Activated CD4-positive, alpha-beta T cell treated with anti-CD3 and anti-CD28 coated beads, Interleukin-2, amount 10 ng/mL, durations not matched to agents 7 days and 5 days (primary cell): Measurements from ENCODE around the gene VWA8. TPM values are rescaled to one million over a fixed set of nuclear protein-coding genes. Genes with fewer than 3 reads are reported as not detected.
A peak's percentile ranks its signal among the peaks of the same experiment; 100 is the strongest.

ENCODE experiments used
- CTCF ChIA-PET: fragments of 350-600 bp; sonication (Branson Sonifier 250); formaldehyde crosslinking; loops from one replicate; lab custom pipeline; 2021; ENCODE audit warnings: antibody characterized with exemption; lab: Charles Lee
- POLR2A ChIA-PET: fragments of 350-600 bp; sonication (Branson Sonifier 250); formaldehyde crosslinking; loops from one replicate; lab custom pipeline; 2021; ENCODE audit warnings: antibody characterized with exemption; lab: Charles Lee
- DNase-seq: peaks from one replicate; pipeline ENCODE4 v3.0.0-alpha.2; 2020
- H3K27ac Mint-ChIP-seq: one replicate; pipeline ENCODE4 v1.8.0; 2021; ENCODE audit warnings: mild to moderate bottlenecking, moderate library complexity, mixed read lengths
- H3K27me3 Mint-ChIP-seq: one replicate; pipeline ENCODE4 v1.8.0; 2021; ENCODE audit warnings: mixed read lengths
- H3K36me3 Mint-ChIP-seq: one replicate; pipeline ENCODE4 v1.8.0; 2021; ENCODE audit warnings: low read depth, mixed read lengths
- H3K4me1 Mint-ChIP-seq: one replicate; pipeline ENCODE4 v1.8.0; 2021; ENCODE audit warnings: mixed read lengths
- H3K4me3 Mint-ChIP-seq: one replicate; pipeline ENCODE4 v1.8.0; 2021; ENCODE audit warnings: mild to moderate bottlenecking, moderate library complexity, mixed read lengths
- H3K9me3 Mint-ChIP-seq: one replicate; pipeline ENCODE4 v1.8.0; 2021; ENCODE audit warnings: mixed read lengths
- total RNA-seq, 2 experiments: library from RNA; stranded (reverse); gene quantifications; one replicate each; pipeline ENCODE4 v1.2.3, GENCODE V29; 2021

The VWA8 gene
- total RNA-seq, 2 experiments from 2014 or later, result 17.8 to 17.9 TPM

GRCh38 chr13:41563984-41564365, 396.9 kb downstream of the VWA8 start:
- peaks cover 6% of the 10 kb centered on the region for H3K36me3 Mint-ChIP-seq
- H3K4me3 Mint-ChIP-seq, result no peak overlapping the region
- H3K27me3 Mint-ChIP-seq, result no peaks in the 10 kb centered on the region
- ChIA-PET POLR2A (interaction anchor here (0.7 kb wide), 1 partner anchor 80 kb away, joined by 3 read pairs; no protein-coding TSS in a partner anchor), CTCF (interaction anchor here (2.2 kb wide), 1 partner anchor 105 kb away, joined by 5 read pairs; no protein-coding TSS in a partner anchor)
- no peak overlapping the region for H3K27ac Mint-ChIP-seq
- DNase-seq, result no peak
- H3K9me3 Mint-ChIP-seq, result no peaks in the 10 kb centered on the region
- H3K4me1 Mint-ChIP-seq, result peaks cover 7% of the 10 kb centered on the region

- CTCF ChIA-PET, result interaction anchor here (0.5 to 2.2 kb wide), 4 partner anchors 9 to 105 kb away, joined by 3 to 5 read pairs (median 3); no protein-coding TSS in a partner anchor
- Mint-ChIP-seq H3K4me1 (peaks cover 7% of the 10 kb centered on the region), H3K4me3 (no peak overlapping the region), H3K36me3 (peaks cover 6% of the 10 kb centered on the region), H3K9me3 (no peaks in the 10 kb centered on the region), H3K27me3 (no peaks in the 10 kb centered on the region), H3K27ac (no peak overlapping the region)
- no peak for DNase-seq
- POLR2A ChIA-PET, result interaction anchor here (0.7 kb wide), 1 partner anchor 80 kb away, joined by 3 read pairs; no protein-coding TSS in a partner anchor
These were observed 397.4 kb downstream of the VWA8 start for GRCh38 chr13:41563341-41563983.

GRCh38 chr13:41562541-41563178, 398.2 kb downstream of the VWA8 start:
- Mint-ChIP-seq H3K36me3 (peaks cover under 1% of the 10 kb centered on the region), H3K27ac (no peak overlapping the region), H3K9me3 (no peaks in the 10 kb centered on the region), H3K4me3 (no peak overlapping the region), H3K27me3 (no peaks in the 10 kb centered on the region), H3K4me1 (peaks cover 7% of the 10 kb centered on the region)
- no peak for DNase-seq
- CTCF ChIA-PET, result interaction anchor here (1.1 to 2.2 kb wide), 3 partner anchors 10 to 104 kb away, joined by 3 to 5 read pairs (median 3); no protein-coding TSS in a partner anchor
- POLR2A ChIA-PET, result no interaction called here

- no peaks in the 10 kb centered on the region for H3K36me3 Mint-ChIP-seq
- H3K27me3 Mint-ChIP-seq, result no peaks in the 10 kb centered on the region
- no peak overlapping the region for H3K27ac Mint-ChIP-seq
- H3K4me3 Mint-ChIP-seq, result no peak overlapping the region
- POLR2A ChIA-PET, result no interaction called here
- DNase-seq, result no peak
- no peaks in the 10 kb centered on the region for H3K9me3 Mint-ChIP-seq
- CTCF ChIA-PET, result interaction anchor here (1.1 to 2.2 kb wide), 2 partner anchors 26 to 103 kb away, joined by 3 to 5 read pairs; no protein-coding TSS in a partner anchor
- peaks cover 7% of the 10 kb centered on the region for H3K4me1 Mint-ChIP-seq
These were observed 398.8 kb downstream of the VWA8 start for GRCh38 chr13:41562083-41562482.

GRCh38 chr13:41561170-41561569, 399.7 kb downstream of the VWA8 start:
- Mint-ChIP-seq H3K27me3 (no peaks in the 10 kb centered on the region), H3K4me1 (peaks cover 7% of the 10 kb centered on the region), H3K9me3 (no peaks in the 10 kb centered on the region), H3K36me3 (no peaks in the 10 kb centered on the region), H3K4me3 (no peak overlapping the region), H3K27ac (no peak overlapping the region)
- POLR2A ChIA-PET, result interaction anchor here (0.6 kb wide), 1 partner anchor 77 kb away, joined by 3 read pairs; no protein-coding TSS in a partner anchor
- CTCF ChIA-PET, result interaction anchor here (0.5 to 2.1 kb wide), 5 partner anchors 15 to 102 kb away, joined by 3 to 8 read pairs (median 3); no protein-coding TSS in a partner anchor
- no peak for DNase-seq

GRCh38 chr13:41558781-41559560, 401.9 kb downstream of the VWA8 start:
- no peak for DNase-seq
- no peaks in the 10 kb centered on the region for H3K36me3 Mint-ChIP-seq
- ChIA-PET POLR2A (no interaction called here), CTCF (interaction anchor here (2.2 kb wide), 1 partner anchor 11 kb away, joined by 7 read pairs; no protein-coding TSS in a partner anchor)
- H3K4me3 Mint-ChIP-seq, result no peak overlapping the region
- H3K9me3 Mint-ChIP-seq, result no peaks in the 10 kb centered on the region
- no peaks in the 10 kb centered on the region for H3K27me3 Mint-ChIP-seq
- H3K4me1 Mint-ChIP-seq, result peaks cover 16% of the 10 kb centered on the region
- no peak overlapping the region for H3K27ac Mint-ChIP-seq

- no peaks in the 10 kb centered on the region for H3K27me3 Mint-ChIP-seq
- H3K4me3 Mint-ChIP-seq, result no peak overlapping the region
- POLR2A ChIA-PET, result no interaction called here
- peaks cover 10% of the 10 kb centered on the region for H3K4me1 Mint-ChIP-seq
- no peak for DNase-seq
- CTCF ChIA-PET, result no interaction called here
- H3K27ac Mint-ChIP-seq, result no peak overlapping the region
- H3K9me3 Mint-ChIP-seq, result no peaks in the 10 kb centered on the region
- no peaks in the 10 kb centered on the region for H3K36me3 Mint-ChIP-seq
These were observed 403.2 kb downstream of the VWA8 start for GRCh38 chr13:41557719-41558118.

- no peaks in the 10 kb centered on the region for H3K27me3 Mint-ChIP-seq
- POLR2A ChIA-PET, result no interaction called here
- no peak for DNase-seq
- no peak overlapping the region for H3K27ac Mint-ChIP-seq
- no peak overlapping the region for H3K4me3 Mint-ChIP-seq
- CTCF ChIA-PET, result no interaction called here
- H3K9me3 Mint-ChIP-seq, result no peaks in the 10 kb centered on the region
- peaks cover 10% of the 10 kb centered on the region for H3K4me1 Mint-ChIP-seq
- no peaks in the 10 kb centered on the region for H3K36me3 Mint-ChIP-seq
These were observed 406.1 kb downstream of the VWA8 start for GRCh38 chr13:41554626-41555386.

- peak overlapping the region; percentile 62 for H3K27ac Mint-ChIP-seq
- H3K36me3 Mint-ChIP-seq, result no peaks in the 10 kb centered on the region
- no peaks in the 10 kb centered on the region for H3K9me3 Mint-ChIP-seq
- H3K27me3 Mint-ChIP-seq, result no peaks in the 10 kb centered on the region
- H3K4me1 Mint-ChIP-seq, result peaks cover 10% of the 10 kb centered on the region
- no peak overlapping the region for H3K4me3 Mint-ChIP-seq
- POLR2A ChIA-PET, result no interaction called here
- CTCF ChIA-PET, result no interaction called here
- DNase-seq, result no peak
These were observed 406.7 kb downstream of the VWA8 start for GRCh38 chr13:41554180-41554579.

- Mint-ChIP-seq H3K27me3 (no peaks in the 10 kb centered on the region), H3K27ac (no peak overlapping the region), H3K36me3 (no peaks in the 10 kb centered on the region), H3K9me3 (no peaks in the 10 kb centered on the region), H3K4me3 (no peak overlapping the region), H3K4me1 (peaks cover 10% of the 10 kb centered on the region)
- POLR2A ChIA-PET, result no interaction called here
- DNase-seq, result no peak
- CTCF ChIA-PET, result interaction anchor here (1.0 kb wide), 1 partner anchor 93 kb away, joined by 3 read pairs; no protein-coding TSS in a partner anchor
These were observed 408.9 kb downstream of the VWA8 start for GRCh38 chr13:41552031-41552430.

GRCh38 chr13:41550276-41550675, 410.6 kb downstream of the VWA8 start:
- Mint-ChIP-seq H3K4me3 (no peak overlapping the region), H3K4me1 (peaks cover 17% of the 10 kb centered on the region), H3K27ac (peak overlapping the region; percentile 34), H3K9me3 (no peaks in the 10 kb centered on the region), H3K27me3 (no peaks in the 10 kb centered on the region), H3K36me3 (no peaks in the 10 kb centered on the region)
- CTCF ChIA-PET, result interaction anchor here (0.9 kb wide), 1 partner anchor 38 kb away, joined by 3 read pairs; no protein-coding TSS in a partner anchor
- no peak for DNase-seq
- POLR2A ChIA-PET, result no interaction called here

- no peak for DNase-seq
- ChIA-PET CTCF (interaction anchor here (0.6 to 2.2 kb wide), 4 partner anchors 16 to 200 kb away, joined by 3 to 6 read pairs (median 3); no protein-coding TSS in a partner anchor), POLR2A (no interaction called here)
- peaks cover 17% of the 10 kb centered on the region for H3K4me1 Mint-ChIP-seq
- no peak overlapping the region for H3K27ac Mint-ChIP-seq
- no peaks in the 10 kb centered on the region for H3K27me3 Mint-ChIP-seq
- H3K36me3 Mint-ChIP-seq, result no peaks in the 10 kb centered on the region
- no peaks in the 10 kb centered on the region for H3K9me3 Mint-ChIP-seq
- no peak overlapping the region for H3K4me3 Mint-ChIP-seq
These were observed 411.4 kb downstream of the VWA8 start for GRCh38 chr13:41549491-41549890.
